PFSK-1 (cell line): ENCODE results near the gene CCR4.

Experiments used
- FOXP2 ChIP-seq: optimal IDR thresholded peaks from 2 replicates; pipeline ENCODE3; 2011; ENCODE audit warnings: borderline replicate concordance, control low read depth, inconsistent platforms; ENCODE audit not compliant: insufficient read depth; ENCODE audit errors: extremely low read length, extremely low read depth
- POLR2AphosphoS5 ChIP-seq: IDR thresholded peaks from 2 replicates; pipeline ENCODE4 v1.6.1; 2012; ENCODE audit warnings: low read depth, mild to moderate bottlenecking, control low read depth, low read length, moderate library complexity
- REST ChIP-seq, 2 experiments: IDR thresholded peaks; 2 replicates each; pipeline versions ENCODE4 v1.6.1 to v1.8.0; 2011 to 2012; ENCODE audit warnings: low read depth in 2 of 2, low read length in 2 of 2, control low read depth in 1 of 2, inconsistent platforms in 1 of 2, mild to moderate bottlenecking in 1 of 2, moderate library complexity in 1 of 2; ENCODE audit not compliant: insufficient read depth in 1 of 2
- SIN3A ChIP-seq: IDR thresholded peaks from 2 replicates; pipeline ENCODE4 v1.6.1; 2012; ENCODE audit warnings: mild to moderate bottlenecking, low read length, moderate library complexity, borderline replicate concordance; ENCODE audit not compliant: insufficient read depth
- TAF1 ChIP-seq: IDR thresholded peaks from 2 replicates; pipeline ENCODE4 v1.6.1; 2012; ENCODE audit warnings: low read length, control low read depth, borderline replicate concordance; ENCODE audit not compliant: insufficient read depth

The CCR4 gene

DNA sequence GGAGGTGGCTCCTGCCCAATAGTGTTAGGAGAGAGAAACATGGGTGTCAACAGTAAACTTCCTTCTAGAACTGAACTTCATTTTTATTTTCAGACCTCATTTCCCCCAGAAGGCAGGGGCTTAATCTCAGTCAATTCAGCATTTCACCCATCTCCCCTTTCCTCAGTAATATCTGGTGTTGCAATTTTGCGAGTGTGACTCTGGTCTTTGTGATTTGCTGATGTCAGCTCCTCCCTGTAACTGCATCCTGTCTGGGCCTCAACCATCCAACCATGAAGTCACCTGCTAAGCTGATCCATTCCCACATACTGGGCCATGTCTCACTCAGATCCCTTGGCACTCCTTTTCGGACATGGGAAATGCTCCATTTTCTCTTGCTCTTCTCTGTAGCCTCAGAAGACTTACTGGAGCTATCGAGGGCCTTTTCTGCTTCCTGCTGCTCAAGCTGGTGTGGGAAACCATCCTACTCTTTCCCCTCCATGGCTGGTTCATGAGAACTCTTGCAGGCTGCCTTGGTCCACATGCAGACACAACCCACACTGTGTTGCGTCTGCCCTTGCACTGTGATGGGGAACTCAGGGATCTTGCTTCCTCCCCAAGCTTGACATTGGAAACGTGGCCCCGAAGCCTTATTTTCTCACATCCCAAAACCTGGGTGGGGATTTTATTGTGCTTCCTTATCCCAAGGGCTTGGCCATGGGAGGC lies 24.6 kb downstream of the CCR4 start:
- TF ChIP-seq REST (IDR thresholded peaks at IDR 0.05; ENCODE audit: insufficient read depth in 1 of 2, low read depth in 2 of 2, low read length in 2 of 2) (no peak), TAF1 (no peak), POLR2AphosphoS5 (no peak), FOXP2 (no peak), SIN3A (no peak)

DNA sequence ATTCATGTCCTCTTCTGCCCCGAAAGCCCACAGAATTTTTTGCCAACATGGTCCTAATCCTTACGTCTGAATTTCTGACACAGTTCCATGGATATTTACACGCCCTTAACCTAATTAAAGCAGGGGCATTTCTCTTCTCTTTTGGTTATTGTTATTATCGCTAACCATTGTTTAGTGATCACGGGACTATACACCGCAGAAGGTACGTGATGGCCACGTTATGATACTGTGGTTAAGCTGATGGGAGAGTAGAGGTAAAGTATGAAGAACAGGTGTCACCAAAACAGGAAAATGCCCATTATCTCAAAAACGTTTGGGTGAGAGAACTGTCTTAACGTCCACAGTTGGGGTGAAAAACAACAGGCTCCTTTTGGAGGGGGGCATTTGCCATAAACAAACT lies 26.4 kb downstream of the CCR4 start:
- TF ChIP-seq FOXP2 (no peak), POLR2AphosphoS5 (no peak), TAF1 (no peak), SIN3A (no peak), REST (IDR thresholded peaks at IDR 0.05; ENCODE audit: insufficient read depth in 1 of 2, low read depth in 2 of 2, low read length in 2 of 2) (no peak)

- TF ChIP-seq TAF1 (no peak), POLR2AphosphoS5 (no peak), SIN3A (no peak), FOXP2 (no peak), REST (IDR thresholded peaks at IDR 0.05; ENCODE audit: insufficient read depth in 1 of 2, low read depth in 2 of 2, low read length in 2 of 2) (no peak)
These were observed 26.9 kb downstream of the CCR4 start for GRCh38 chr3:32978331-32978730.

DNA sequence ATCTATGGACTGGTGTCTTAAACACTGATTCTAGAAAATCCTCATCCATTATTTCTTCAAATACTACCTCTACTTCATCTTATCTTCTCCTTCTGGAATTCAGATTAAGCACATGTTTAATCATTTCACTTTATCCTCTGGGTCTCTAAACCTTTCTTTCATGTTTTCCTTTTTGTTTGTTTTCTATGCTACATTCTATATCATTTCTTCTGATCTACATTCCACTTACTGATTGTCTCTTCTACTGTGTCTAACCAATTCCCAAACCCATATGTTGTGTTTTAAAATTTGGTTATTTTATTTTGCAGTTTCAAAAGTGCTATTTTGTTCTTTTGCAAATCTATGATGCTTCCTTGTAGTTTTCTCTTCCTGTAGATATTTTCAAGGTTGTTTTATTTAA lies 31.7 kb downstream of the CCR4 start:
- TF ChIP-seq POLR2AphosphoS5: no peak
- TF ChIP-seq FOXP2: no peak
- TF ChIP-seq TAF1: no peak
- TF ChIP-seq SIN3A: no peak
- no peak for TF ChIP-seq REST (IDR thresholded peaks at IDR 0.05; ENCODE audit: insufficient read depth in 1 of 2, low read depth in 2 of 2, low read length in 2 of 2)

GRCh38 chr3:32989171-32989570 lies 37.7 kb downstream of the CCR4 start:
- TF ChIP-seq POLR2AphosphoS5 (no peak), TAF1 (no peak), REST (IDR thresholded peaks at IDR 0.05; ENCODE audit: insufficient read depth in 1 of 2, low read depth in 2 of 2, low read length in 2 of 2) (no peak)
